ENCODE results near the gene TFEC. TPM values are rescaled to one million over a fixed set of nuclear protein-coding genes. Genes with fewer than 3 reads are reported as not detected.

The TFEC gene
- total RNA-seq, 4 donors from 2014 or later, result 3.0 to 6.8 (median 3.0) TPM; not detected in 1

GRCh38 chr7:115888981-115889668 lies 141.4 kb downstream of the TFEC start:
- Histone ChIP-seq H3K27ac (no peak overlapping the region), H3K9me3 (no peaks in the 10 kb centered on the region), H3K27me3 (no peaks in the 10 kb centered on the region), H3K36me3 (no peaks in the 10 kb centered on the region), H3K4me1 (no peaks in the 10 kb centered on the region), H3K4me3 (no peak overlapping the region)
- in situ Hi-C loops (cut with MboI; ENCODE audit: low pct_ligation_motif_present in 1 of 4, low pct_unique_long_range_greater_than_20kb in 1 of 4, low sequenced_read_pairs in 3 of 4) (no loop called here), intact Hi-C loops (cut with DNase I; ENCODE audit: low total_unique reads) (no loop called here)
- DNase-seq, result no peak
- TF ChIP-seq EP300 (IDR thresholded peaks at IDR 0.05; ENCODE audit: low read depth), result no peak
- TF ChIP-seq POLR2AphosphoS5 (IDR thresholded peaks at IDR 0.05), result no peak
- TF ChIP-seq POLR2A (IDR thresholded peaks at IDR 0.05), result no peak
- TF ChIP-seq CTCF (IDR thresholded peaks at IDR 0.05), result no peak
- WGBS, 2 donors (ENCODE audit: low coverage in 1 of 2), result 82 to 93% methylated on average over 3 to 11 of the region's 11 CpGs

DNA sequence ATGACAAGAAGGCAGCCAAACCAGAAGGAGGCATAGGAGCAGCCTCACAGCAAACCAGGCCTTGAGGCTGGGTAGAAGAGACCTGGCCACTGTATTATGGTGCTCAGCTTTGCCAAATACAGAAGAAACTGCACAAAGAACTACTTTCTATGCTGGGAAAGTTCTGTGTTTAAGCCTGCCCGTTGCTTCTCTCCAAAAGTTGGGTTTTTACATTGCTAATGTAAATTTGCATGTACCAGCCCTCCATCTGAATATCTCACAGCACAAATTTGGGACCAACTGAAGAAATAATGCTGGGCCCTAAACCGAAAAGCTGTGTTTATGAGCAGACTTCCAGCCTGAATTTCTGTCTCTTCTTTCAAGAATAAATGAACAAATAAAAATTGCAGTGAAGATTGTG lies 145.0 kb downstream of the TFEC start:
- H3K36me3 ChIP-seq, result no peaks in the 10 kb centered on the region
- DNase-seq, result no peak
- no peaks in the 10 kb centered on the region for H3K27me3 ChIP-seq
- no peaks in the 10 kb centered on the region for H3K9me3 ChIP-seq
- WGBS, 2 donors (ENCODE audit: low coverage in 1 of 2), result 56 to 73% methylated on average over 2 of the region's 2 CpGs
- no peak overlapping the region for H3K4me3 ChIP-seq
- in situ Hi-C loops (cut with MboI; ENCODE audit: low pct_ligation_motif_present in 1 of 4, low pct_unique_long_range_greater_than_20kb in 1 of 4, low sequenced_read_pairs in 3 of 4), result no loop called here
- TF ChIP-seq EP300 (IDR thresholded peaks at IDR 0.05; ENCODE audit: low read depth) (no peak), CTCF (IDR thresholded peaks at IDR 0.05) (no peak), POLR2A (IDR thresholded peaks at IDR 0.05) (no peak), POLR2AphosphoS5 (IDR thresholded peaks at IDR 0.05) (no peak)
- intact Hi-C loops (cut with DNase I; ENCODE audit: low total_unique reads), result no loop called here
- H3K27ac ChIP-seq, result no peak overlapping the region
- H3K4me1 ChIP-seq, result no peaks in the 10 kb centered on the region

Other genes with a start within 250 kb of the TFEC start
- 100 to 1,000 TPM in 3 of 4 donors, 10 to 100 TPM in 1; 77.4 to 119 (median 115) TPM for gene TES, start 179.8 kb upstream of the TFEC start, total RNA-seq

Data from transverse colon (tissue), 4 donors.